ENCODE results near the gene EVI5L.
"Not testable (repeated sequence)": the region's sequence is repeated elsewhere in the genome, so short reads cannot be mapped to it uniquely, and the experiment has no call there.

The EVI5L gene

DNA sequence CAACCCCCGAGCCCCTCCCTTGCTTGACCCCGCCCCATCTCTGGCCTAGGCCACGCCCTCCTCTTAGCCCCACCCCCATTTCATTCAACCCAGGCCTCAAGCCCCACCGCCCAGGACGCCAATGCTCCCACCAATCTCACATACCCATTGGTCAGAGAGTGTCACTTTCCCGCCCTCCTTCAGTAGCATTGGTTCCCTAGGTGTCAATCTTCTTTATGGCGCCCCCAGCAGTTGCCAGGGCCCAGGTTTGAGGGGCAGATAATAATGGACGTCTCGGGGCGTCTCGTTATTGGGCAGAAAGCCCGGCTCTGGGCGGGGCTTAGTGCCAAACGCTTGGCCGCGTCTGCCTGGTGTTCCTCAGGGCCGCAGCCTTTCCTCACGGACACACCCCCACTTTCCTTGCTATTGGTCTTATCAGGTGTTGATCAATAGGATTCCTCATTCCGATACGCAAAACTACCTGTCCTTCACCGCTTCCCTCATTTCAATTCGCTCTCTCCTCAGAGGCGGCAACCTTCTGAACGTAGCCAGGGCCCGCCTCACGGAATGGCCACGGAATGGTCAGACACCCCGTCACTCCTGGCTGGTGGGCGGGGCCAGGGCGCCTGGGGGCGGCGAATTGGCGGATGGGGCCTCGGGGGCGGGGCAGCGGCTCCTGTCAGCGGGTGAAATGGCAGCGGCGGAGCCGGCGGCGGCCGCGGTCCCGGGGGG, at the start of gene EVI5L:
Gene EVI5L (plus strand): TSS at position 658 of the 711 bp plus-strand sequence. CDS start 16,325 bp downstream, outside the sequence.
- peak; percentile 99 to 100 for DNase-seq

DNA sequence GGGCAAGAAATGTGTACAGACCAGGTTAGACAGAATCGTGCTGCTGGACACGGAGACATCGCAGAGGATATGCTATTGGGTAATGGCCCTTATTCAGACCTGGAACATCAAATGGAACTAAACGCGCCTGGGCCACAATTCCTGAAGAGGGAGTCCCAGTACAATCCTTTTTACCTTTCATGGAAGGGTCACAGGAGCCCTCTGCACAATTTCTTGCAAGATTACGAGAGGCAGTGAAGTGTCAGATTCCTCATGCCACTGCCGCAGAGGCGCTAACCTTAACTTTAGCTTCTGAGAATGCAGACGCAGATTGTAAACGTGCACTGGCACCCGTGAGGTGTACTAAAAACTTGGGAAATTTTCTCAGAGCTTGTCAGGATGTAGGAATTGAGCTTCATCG, 48.9 kb upstream of the EVI5L start:
- no peak for DNase-seq

DNA sequence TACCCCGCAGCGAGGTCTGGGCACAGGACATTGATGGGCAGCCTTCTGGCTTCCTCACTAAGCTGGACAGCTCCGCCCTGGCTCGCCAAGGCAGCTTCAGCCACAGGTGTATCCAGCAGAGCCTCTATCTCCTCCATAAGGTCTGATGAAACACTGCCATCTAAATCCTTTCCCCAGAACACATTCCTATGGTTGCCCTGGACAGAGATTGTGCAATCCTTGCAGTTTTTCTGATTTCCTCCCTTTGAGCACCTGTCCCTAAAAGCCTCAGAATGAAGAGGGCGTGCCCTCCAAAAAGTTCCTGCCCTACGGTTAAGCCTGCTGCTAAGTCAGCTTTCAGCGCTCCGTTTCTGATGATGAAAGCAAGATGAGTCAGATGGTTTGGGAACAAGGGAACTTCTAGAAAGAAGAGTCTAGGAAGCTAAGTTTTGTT, 46.0 kb upstream of the EVI5L start:
- DNase-seq: no peak

DNA sequence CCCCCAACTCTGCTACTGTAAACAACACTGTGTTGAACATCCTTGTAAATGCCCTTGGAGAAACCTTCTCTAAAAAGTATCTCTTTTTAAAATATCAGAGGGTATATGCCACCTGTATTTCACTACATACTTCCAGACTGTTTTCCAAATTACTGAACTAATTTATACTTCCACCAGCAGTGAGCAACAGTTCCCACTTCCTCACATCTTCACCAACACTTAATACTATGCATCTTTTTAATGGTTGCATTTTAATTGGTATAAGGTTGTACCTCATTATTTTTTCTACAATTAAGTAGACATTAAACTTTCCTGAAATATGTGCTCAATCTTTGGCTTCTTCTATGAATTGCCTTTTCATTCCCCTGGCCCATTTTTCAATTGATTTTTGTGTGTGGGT, 45.2 kb upstream of the EVI5L start:
- DNase-seq: no peak

DNA sequence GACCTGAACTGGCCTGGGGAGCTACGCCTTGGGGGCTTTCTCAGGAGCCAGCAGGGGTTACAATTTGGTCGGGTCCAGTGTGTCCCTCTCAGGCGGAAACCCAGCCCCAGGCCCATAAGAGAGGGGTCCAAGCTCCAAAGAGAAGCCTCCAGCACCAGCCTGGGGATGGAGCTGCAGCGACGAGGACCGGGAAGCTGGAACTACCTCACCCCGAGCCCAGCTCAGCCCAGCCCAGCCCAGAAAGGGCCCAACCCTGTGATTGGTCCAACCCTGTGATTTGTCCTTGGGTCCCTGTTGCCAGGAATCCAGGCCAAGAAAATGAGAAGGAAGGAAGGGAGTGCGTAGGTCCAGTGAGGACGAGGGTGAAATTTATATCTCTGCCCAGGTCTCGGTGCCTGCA, 42.9 kb upstream of the EVI5L start:
- no peak for DNase-seq

DNA sequence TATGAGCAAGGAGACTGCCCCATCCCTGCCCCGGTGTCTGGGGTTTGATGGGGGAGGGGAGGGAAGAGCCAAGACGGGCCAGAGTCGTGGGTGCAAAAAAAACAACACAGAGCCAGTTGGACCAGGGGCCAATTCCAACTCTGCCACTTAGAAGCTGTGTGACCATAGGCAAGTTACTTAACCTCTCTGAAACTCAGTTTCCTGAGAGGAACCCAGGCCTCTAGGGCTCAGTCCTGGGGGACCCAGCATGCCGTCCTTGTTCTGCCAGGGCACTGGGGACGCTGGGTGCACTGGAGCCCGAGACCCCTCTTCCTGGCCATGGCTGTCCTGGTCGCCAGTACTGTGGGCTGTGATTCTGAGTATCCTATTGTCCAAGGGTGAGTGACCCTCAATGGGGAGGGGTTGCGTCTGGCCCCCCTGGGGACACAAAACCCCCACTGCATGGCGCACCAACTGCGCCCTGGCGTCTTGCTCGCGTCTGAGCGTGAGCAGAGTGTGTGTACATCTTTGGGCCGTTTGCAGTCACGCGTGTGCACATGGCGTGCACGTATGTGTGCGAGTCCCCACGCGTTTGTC, 42.3 kb upstream of the EVI5L start:
- DNase-seq: no peak

DNA sequence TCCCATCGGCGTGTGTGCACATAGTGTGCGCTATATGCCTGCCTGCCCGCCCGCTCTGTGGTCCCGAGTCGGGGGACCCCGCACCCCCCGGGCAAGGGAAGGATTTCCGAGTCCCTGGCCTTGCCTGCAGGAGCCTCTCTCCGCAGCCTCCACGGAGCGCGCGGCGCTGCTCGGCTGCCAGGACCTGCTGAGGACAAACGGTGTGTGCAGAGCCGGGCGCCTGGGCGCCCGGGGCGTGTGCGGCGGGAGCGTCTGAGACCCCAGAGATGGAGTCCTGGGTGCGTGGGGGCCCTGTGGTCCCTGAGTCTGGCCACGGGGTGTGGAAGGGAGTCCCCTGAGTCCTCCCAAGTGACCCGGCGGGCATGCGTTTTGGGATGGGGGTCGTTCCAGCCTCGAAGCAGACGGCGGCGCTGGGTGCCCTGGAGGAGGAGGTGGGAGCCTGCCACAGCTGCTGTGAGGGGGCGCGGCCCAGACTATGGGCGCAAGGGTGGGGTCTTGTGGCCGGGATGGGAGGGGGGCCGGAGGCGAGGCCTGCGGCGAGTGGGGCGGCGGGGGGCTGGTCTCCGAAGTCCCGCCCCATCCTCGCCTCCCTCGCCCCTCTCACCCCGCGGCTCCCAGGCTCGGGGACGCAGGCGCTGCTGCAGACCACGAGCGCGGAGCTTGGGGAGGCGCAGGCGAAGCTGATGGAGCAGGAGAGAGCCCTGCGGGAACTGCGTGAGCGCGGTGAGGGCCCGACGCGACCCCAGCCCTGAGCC, 41.7 kb upstream of the EVI5L start:
- DNase-seq: no peak

DNA sequence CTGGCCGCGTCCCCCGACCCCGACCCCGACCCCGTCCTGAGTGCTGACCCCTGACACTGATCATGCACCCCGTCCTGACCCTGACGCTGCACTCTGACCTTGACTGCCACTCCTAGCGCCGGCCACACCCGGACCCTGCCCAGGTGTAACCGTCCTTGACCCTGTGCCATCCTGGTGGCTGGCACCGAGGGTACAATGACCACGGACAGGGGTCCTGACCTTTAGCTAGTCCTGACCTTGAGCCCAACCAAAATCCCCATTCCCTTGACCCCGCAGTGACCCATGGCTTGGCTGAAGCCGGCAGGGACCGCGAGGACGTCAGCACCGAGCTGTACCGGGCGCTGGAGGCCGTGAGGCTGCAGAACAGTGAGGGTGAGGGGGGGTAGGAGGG, 41.1 kb upstream of the EVI5L start:
- DNase-seq: no peak

DNA sequence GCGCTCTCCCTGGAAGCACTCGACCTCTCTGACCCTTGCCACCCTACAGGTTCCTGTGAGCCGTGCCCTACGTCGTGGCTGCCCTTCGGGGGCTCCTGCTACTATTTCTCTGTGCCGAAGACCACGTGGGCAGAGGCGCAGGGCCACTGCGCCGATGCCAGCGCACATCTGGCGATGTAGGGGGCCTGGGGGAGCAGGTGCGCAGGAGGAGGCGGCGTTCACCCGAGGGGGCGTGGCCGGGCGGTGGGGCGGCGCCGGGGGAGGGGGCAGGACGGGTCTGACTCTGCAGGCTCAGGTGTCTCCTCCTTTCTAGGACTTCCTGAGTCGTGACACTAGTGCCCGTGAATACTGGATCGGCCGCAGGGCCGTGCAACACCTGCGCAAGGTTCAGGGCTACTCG, 40.6 kb upstream of the EVI5L start:
- DNase-seq: no peak

DNA sequence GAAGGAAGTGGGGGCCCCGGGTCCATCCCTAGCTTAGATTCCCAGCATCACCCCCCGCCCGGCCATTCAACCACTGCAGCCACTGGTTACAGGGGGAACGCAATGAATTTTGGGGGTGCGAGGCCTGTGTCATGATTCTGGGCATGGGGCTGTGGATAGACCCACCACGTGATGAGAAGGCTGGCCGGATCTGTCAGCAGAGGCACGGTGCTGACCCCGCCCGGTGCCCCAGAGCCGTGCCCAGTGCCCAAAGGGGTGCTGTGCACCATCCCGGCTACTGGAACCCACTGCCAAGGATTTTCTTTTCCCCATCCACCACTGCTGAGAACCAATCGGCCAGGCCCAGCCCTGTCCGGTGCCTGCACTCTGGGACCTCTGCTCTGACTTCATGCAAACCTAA, 39.6 kb upstream of the EVI5L start:
- DNase-seq: no peak

DNA sequence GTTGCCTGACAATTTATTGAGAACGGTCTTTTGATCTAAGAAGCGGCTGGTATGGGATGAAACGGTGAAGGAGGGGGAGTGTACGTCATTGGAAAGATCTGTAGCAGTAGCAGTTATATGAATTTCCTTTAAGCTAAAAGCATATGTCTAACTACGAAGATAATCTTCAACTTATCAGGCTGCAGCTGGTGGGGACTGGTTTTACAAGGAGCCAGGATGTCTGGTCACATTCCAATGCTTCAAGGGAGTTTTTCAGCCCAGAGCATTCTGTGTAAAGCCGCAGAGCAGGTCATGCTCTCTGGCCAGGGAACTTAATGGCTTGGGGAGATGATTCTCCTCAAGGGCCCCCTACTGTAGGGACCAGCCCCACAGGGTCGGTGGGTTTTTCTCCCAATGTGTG, 37.7 kb upstream of the EVI5L start:
- no peak for DNase-seq

DNA sequence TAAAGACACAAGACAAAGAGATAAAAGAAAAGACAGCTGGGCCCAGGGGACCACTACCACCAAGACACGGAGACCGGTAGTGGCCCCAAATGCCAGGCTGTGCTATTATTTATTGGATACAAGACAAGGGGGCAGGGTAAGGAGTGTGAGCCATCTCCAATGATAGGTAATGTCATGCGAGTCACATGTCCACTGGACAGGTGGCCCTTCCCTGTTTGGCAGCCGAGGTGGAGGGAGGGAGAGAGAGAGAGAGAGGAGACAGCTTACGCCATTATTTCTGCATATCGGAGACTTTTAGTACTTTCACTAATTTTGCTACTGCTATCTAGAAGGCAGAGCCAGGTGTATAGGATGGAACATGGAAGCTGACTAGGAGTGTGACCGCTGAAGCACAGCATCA, 37.3 kb upstream of the EVI5L start:
- DNase-seq: not testable (repeated sequence)

DNA sequence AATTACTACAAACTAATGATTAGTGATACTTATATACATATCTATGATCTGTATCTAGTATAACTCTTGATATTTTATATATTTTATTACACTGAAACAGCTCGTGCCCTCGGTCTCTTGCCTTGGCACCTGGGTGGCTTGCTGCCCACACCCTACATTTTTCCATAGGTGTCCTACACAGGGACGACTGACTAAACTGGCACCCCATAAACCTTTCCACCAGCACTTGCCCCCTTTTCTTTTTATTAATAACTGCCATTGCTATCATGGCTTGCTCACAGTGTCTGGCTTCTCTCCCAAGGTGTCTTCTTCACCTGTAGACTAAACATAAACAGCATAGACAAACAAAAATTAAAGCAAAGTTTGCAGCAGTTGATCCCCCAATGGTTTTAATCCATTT, 36.5 kb upstream of the EVI5L start:
- no peak for DNase-seq

DNA sequence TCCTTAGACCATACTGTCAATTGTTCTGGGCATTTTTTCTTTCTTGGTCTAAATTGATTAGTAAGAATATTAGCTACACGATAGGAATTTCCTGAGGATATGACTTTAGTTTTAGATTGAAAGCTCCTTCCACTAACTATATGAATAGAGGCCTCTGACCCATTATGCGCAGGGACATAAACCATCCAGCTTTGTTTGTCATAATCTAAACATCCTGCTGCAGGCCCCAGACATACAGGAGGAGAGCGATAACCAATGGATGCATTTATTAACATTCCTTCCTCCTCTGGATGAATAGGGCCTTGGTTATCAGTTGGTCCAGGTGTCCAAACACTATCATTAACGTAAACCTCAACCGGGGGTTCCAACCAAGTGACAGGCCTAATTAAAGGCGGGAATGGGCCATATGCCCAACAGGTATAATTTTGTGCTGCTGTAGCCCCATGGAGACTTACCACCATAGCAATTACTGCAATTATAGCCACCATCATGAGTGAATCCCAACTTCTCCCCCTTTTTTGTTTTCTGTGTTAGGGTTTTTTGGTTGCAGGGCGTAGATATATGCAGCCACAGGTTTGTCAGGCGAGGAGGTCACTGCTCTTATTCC, 34.4 kb upstream of the EVI5L start:
- DNase-seq: no peak

DNA sequence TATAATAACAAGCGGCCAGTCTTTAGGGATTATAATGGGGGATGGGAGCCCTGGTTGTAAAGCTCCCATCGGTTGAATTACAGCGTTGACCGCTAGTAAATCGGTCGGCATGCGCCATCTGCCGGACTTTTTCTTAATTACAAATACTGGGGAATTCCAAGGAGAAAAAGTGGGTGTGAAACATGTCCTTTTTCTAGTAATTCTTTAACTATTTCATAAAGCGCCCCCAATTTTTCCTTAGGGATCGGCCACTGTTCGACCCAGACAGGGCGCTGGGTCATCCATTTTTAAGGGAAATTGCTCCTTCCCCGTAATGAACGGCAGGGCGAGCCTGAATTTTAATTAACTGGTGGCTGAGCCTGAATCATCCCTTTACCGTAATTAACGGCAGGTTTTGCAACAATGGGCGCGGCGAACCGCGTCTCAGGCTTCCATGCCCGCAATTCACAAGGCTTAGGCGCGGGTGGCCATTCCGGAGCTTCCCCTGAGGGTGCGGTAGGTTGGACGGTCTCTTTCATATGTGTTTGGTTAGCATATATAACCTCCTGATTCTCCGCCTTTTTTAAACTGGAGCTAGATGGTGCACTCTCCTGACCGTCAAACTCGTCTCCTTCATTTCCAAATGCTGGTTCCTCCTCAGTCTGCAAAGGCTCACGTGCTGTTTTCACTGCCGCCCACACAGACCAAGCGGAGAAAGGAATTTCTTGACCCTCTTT, 30.2 kb upstream of the EVI5L start:
- peak; percentile 70 to 71 for DNase-seq

DNA sequence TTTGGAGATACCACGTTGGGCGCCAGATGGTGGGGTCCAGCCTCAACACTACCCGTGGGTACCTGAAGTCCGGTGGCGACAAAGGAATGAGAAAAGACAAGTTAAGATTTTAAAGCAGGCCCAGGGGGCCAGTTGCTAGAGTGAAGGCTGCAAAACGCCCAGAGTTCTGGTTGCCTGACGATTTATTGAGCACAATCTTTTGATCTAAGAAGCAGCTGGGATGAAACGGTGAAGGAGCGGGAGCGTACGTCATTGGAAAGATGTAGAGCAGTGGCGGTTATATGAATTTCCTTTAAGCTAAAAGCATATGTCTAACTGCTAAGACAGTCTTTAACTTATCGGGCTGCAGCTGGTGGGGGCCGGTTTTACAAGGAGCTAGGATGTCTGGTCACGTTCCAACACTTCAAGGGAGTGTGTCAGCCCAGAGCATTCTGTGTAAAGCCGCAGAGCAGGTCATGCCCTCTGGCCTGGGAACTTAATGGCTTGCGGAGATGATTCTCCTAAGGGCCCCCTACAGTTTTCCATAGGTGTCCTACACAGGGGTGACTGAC, 28.9 kb upstream of the EVI5L start:
- DNase-seq: no peak

DNA sequence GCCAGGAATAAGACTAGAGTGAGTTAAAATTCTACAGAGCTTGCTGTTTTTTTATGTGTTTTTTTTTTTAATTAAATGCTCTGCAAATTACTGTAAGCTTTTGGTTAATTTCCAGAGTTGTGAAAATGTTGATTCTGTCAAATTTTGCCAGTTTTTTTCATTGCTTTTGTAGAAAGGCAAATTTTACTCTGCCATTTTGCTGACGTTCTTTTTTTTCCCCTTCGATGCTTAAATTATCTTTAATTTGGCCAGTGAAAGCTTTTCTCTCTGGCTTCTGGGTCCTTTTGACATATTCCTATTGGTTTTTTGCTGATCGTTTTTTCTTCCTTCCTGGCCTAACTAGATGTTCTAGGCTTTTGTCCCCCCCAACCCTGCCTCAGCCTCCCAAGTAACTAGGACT, 23.8 kb upstream of the EVI5L start:
- DNase-seq: no peak

DNA sequence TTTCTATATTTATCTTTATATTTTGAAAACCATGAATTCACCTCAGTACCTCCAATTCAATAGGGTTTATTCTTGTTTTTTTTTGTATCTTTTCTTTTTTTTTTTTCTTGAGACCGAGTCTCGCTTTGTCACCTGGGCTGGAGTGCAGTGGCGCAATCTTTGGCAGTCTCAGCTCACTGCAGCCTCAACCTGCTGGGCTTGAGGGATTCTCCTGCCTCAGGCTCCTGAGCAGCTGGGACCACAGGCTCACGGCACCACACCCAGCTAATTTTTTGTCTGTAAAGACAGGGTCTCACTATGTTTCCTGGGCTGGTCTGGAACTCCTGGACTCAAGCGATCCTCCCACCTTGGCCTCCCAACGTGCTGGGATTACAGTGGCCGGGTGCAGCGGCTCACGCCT, 23.1 kb upstream of the EVI5L start:
- DNase-seq: no peak

DNA sequence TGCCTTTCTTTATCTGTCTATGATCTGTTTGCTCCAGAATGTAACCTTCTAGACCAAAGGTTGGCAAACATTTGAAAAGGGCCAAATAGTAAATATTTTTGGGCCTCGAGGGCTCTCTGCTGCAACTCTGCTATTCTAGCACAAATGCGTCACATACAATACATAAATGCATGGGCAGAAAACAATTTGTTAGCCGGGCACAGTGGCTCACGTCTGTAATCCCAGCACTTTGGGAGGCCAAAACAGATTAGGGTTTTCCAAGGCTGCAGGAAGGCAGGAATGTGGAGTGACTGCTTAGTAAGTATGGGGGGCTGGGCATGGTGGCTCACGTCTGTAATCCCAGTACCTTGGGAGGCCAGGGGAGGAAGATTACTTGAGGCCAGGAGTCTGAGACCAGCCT, 21.9 kb upstream of the EVI5L start:
- DNase-seq: no peak

DNA sequence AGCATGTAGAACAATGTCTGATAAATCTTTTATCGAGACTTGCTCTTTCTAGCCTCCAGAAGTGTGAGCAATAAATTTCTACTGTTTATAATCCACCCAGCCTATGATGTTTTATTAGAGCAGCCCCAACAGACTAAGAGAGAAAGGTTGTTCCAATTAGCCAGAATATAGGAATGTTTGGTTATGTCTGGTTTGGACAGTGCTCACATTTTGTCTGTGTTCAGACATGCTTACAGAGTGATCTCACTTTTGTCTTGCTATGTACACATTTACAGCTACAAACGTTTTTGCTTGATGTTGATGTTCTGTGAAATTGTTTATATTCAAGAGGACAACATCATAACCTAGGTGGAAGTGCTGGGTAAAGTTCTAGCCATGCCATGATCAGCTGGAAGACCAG, 18.0 kb upstream of the EVI5L start:
- no peak for DNase-seq

DNA sequence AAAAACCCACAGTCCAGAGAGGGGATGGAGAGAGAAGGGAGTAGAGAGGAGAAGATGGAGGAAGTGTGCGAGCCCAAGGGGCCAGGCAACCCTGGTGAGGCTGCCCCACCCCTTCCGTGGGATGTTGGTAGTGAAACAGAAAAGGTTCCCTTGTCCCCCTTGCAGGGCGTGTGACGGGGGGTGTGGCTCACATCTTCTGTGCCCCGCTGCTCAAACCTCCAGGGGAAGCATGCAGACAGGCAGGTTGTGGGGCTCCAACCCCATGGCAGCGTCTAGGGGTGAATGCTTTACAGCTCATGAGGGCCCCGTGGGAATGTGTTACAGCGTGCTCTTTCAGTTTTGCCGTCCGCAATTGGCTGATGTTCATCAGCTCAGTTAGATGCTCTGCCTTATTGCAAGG, 14.7 kb upstream of the EVI5L start:
- no peak for DNase-seq

DNA sequence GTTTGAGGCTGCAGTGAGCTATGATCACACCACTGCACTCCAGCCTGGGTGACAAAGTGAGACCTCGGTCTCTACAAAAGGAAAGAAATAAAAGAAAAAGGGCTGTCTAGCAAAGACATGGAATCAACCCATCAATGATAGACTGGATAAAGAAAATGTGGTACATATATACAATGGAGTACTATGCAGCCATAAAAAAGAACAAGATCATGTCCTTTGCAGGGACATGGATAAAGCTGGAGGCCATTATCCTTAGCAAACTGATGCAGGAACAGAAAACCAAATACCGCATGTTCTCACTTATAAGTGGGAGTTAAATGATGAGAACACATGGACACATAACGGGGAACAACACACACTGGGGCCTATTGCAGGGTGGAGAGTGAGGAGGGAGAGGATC, 14.0 kb upstream of the EVI5L start:
- not testable (repeated sequence) for DNase-seq

DNA sequence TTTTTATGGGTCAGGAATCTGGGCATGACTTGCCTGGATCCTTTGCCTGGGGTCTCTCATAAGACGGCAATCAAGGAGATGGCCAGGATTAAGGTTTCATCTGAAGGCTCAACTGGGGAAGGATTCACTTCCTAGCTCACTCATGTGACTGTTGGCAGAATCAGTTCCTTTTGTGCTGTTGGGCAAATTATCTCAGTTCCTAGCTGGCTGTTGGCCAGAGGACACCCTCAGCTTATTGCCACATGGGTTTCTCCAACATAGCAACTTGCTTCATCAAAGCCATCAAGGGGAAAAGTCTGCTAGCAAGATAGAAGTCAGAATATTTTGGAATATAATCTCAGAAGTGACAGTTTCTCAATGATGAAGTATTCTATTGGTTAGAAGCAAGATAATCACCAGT, 12.2 kb upstream of the EVI5L start:
- DNase-seq: no peak

All from SHP77 (cell line).